Endothelial cell of umbilical vein (primary cell): ENCODE data around the gene VSIG1. TPM values are rescaled to one million over a fixed set of nuclear protein-coding genes. Genes with fewer than 3 reads are reported as not detected.

ENCODE experiments used
- BruUV-seq: library from RNA; stranded (reverse); fragments of 400-500 nt; replicated peaks from 2 replicates; lab custom pipeline; 2021; lab: Mats Ljungman, UMichigan
- CTCF ChIA-PET: fragments of 300-600, 350-600 bp; sonication (Branson Sonifier 250); formaldehyde crosslinking; loops from one replicate; lab custom pipeline; 2021; ENCODE audit warnings: antibody characterized with exemption, inconsistent platforms; lab: Charles Lee
- POLR2A ChIA-PET: fragments of 300-600, 350-600 bp; sonication (Branson Sonifier 250); formaldehyde crosslinking; loops from one replicate; lab custom pipeline; 2021; ENCODE audit warnings: antibody characterized with exemption, inconsistent platforms; lab: Charles Lee
- DNase-seq: peaks from one replicate; pipeline ENCODE4 v3.0.0-alpha.2; 2011; ENCODE audit warnings: low read depth, low spot score
- FAIRE-seq: peaks from 2 replicates; lab custom pipeline; 2011; peaks lifted over from hg19 to GRCh38; lab: Jason Lieb, UNC
- H2AFZ ChIP-seq: 2 replicates; pipeline ENCODE4 v1.6.0; 2012; ENCODE audit warnings: low read depth, low read length, control low read depth, inconsistent platforms
- H3K27ac ChIP-seq: 2 replicates; pipeline ENCODE4 v1.5.1; 2011; ENCODE audit warnings: low read depth, mild to moderate bottlenecking, control low read depth, low read length, moderate library complexity; ENCODE audit not compliant: insufficient read depth
- H3K27me3 ChIP-seq, 2 experiments: 2 replicates each; pipeline versions ENCODE4 v1.6.0 to v1.6.1; 2011; ENCODE audit warnings: low read length in 2 of 2, mixed read lengths in 1 of 2; ENCODE audit not compliant: control insufficient read depth in 2 of 2, insufficient read depth in 2 of 2
- H3K36me3 ChIP-seq, 2 experiments: 2 replicates in 1 of 2; 3 replicates in 1 of 2; pipeline ENCODE4 v1.5.1; 2011; ENCODE audit warnings: low read length in 2 of 2, mild to moderate bottlenecking in 1 of 2, moderate library complexity in 1 of 2; ENCODE audit not compliant: control insufficient read depth in 2 of 2, insufficient read depth in 2 of 2; ENCODE audit errors: extremely low read depth in 1 of 2
- H3K4me1 ChIP-seq: 3 replicates; pipeline ENCODE4 v1.5.1; 2011; ENCODE audit warnings: mild to moderate bottlenecking, low read length; ENCODE audit not compliant: control insufficient read depth, insufficient read depth; ENCODE audit errors: extremely low read depth
- H3K4me2 ChIP-seq: 2 replicates; pipeline ENCODE4 v1.6.1; 2011; ENCODE audit warnings: low read length, control low read depth, mixed read lengths; ENCODE audit not compliant: insufficient read depth
- H3K4me3 ChIP-seq, 3 experiments: fragments of 200-600 bp in 1 of 3; sonication (generic), shearing (Covaris generic) in 1 of 3; replicated peaks in 1 of 3; 2 replicates each; pipeline ENCODE4 v1.5.1; 2011 to 2016; ENCODE audit warnings: control low read depth in 3 of 3, low read length in 3 of 3, mild to moderate bottlenecking in 2 of 3, inconsistent platforms in 1 of 3, low read depth in 1 of 3, moderate library complexity in 1 of 3; ENCODE audit not compliant: insufficient read depth in 1 of 3
- H3K79me2 ChIP-seq: 2 replicates; pipeline ENCODE4 v1.6.0; 2012; ENCODE audit warnings: low read length, inconsistent platforms; ENCODE audit not compliant: control insufficient read depth, insufficient read depth
- H3K9ac ChIP-seq: replicated peaks from 2 replicates; pipeline ENCODE3; 2011; ENCODE audit warnings: low read length, control low read depth; ENCODE audit not compliant: insufficient read depth; ENCODE audit errors: extremely low read depth
- H3K9me1 ChIP-seq: replicated peaks from 3 replicates; pipeline ENCODE4 v1.6.0; 2011; ENCODE audit warnings: mild to moderate bottlenecking, low read length; ENCODE audit not compliant: control insufficient read depth, insufficient read depth; ENCODE audit errors: extremely low read depth
- H3K9me3 ChIP-seq: replicated peaks from 2 replicates; pipeline ENCODE4 v1.5.1; 2012; ENCODE audit warnings: low read length, inconsistent platforms; ENCODE audit not compliant: control insufficient read depth, insufficient read depth
- H4K20me1 ChIP-seq: replicated peaks from 2 replicates; pipeline ENCODE3; 2011; ENCODE audit warnings: mild to moderate bottlenecking, low read length; ENCODE audit not compliant: control insufficient read depth, insufficient read depth; ENCODE audit errors: extremely low read depth
- CTCF ChIP-seq, 2 donors: IDR thresholded peaks; 1 replicate in 1 of 2; 2 replicates in 1 of 2; pipeline ENCODE4 v1.5.1; 2011; ENCODE audit warnings: low read length in 2 of 2, mild to moderate bottlenecking in 2 of 2, moderate library complexity in 2 of 2, control low read depth in 1 of 2, inconsistent platforms in 1 of 2, low read depth in 1 of 2; ENCODE audit not compliant: insufficient read depth in 1 of 2; ENCODE audit errors: extremely low read depth in 1 of 2
- EZH2 ChIP-seq: IDR thresholded peaks from 2 replicates; pipeline ENCODE4 v1.6.1; 2012; ENCODE audit warnings: borderline replicate concordance, low read depth, mild to moderate bottlenecking, moderate library complexity, low read length, inconsistent platforms; ENCODE audit not compliant: severe bottlenecking
- FOS ChIP-seq: IDR thresholded peaks from 2 replicates; pipeline ENCODE4 v1.6.1; 2011; ENCODE audit warnings: mild to moderate bottlenecking, low read length, moderate library complexity, borderline replicate concordance; ENCODE audit not compliant: insufficient read depth
- GATA2 ChIP-seq: IDR thresholded peaks from 2 replicates; pipeline ENCODE4 v1.7.0; 2011; ENCODE audit warnings: low read depth, mild to moderate bottlenecking, moderate library complexity, mixed read lengths, low read length; ENCODE audit not compliant: insufficient read length, insufficient read depth
- JUN ChIP-seq: IDR thresholded peaks from 2 replicates; pipeline ENCODE4 v1.6.1; 2011; ENCODE audit warnings: borderline replicate concordance, low read depth; ENCODE audit not compliant: insufficient read length, insufficient read depth
- MAX ChIP-seq: IDR thresholded peaks from 2 replicates; pipeline ENCODE4 v1.6.1; 2011; ENCODE audit not compliant: insufficient read depth, insufficient read length
- MYC ChIP-seq: IDR thresholded peaks from one replicate; pipeline ENCODE4 v1.6.1; 2011; ENCODE audit warnings: mild to moderate bottlenecking, low read depth, low read length
- POLR2A ChIP-seq: IDR thresholded peaks from 2 replicates; pipeline ENCODE4 v1.6.1; 2012; ENCODE audit warnings: low read depth, mild to moderate bottlenecking, control low read depth, low read length
- POLR2AphosphoS5 ChIP-seq: IDR thresholded peaks from 2 replicates; pipeline ENCODE4 v1.6.1; 2012; ENCODE audit warnings: low read depth, mild to moderate bottlenecking, control low read depth, low read length, moderate library complexity; ENCODE audit not compliant: insufficient read depth
- dilution Hi-C: fragments of 300-500 bp; cut with MboI; formaldehyde crosslinking; loops from one replicate; pipeline ENCODE4 v1.15.0; 2019; ENCODE audit warnings: low sequenced_read_pairs; ENCODE audit not compliant: extremely low pct_ligation_motif_present
- intact Hi-C: fragments of 100-400 bp; cut with micrococcal nuclease; formaldehyde crosslinking; loops from one replicate; pipeline ENCODE4 v1.10.0; 2022
- polyA plus RNA-seq, 4 experiments: library from polyadenylated mRNA; depleted of rRNA in 3 of 4; stranded (reverse) in 3 of 4; unstranded in 1 of 4; fragments of >200 nt; gene quantifications; 2 replicates each; pipeline versions ENCODE4 v1.2.1 to v1.2.3, GENCODE V29; 2011 to 2012; ENCODE audit warnings: missing spikeins in 1 of 4
- total RNA-seq: library from RNA; stranded (reverse); gene quantifications from 2 replicates; pipeline ENCODE4 v1.2.3, GENCODE V29; 2021

The VSIG1 gene
- total and polyA plus RNA-seq, 2 donors (not counting 3 experiments of a cell fraction or from before 2014, with no cell fraction given), result 1.5 to 2.1 TPM

GRCh38 chrX:108091878-108092291, 47.0 kb downstream of the VSIG1 start:
- CTCF ChIA-PET, result interaction anchor here (1.0 to 5.7 kb wide), 4 partner anchors 28 to 47 kb away, joined by 3 to 38 read pairs (median 6); no protein-coding TSS in a partner anchor
- POLR2A ChIA-PET, result interaction anchor here (1.8 kb wide), 1 partner anchor 40 kb away, joined by 17 read pairs; no protein-coding TSS in a partner anchor

GRCh38 chrX:108097380-108097779, 52.5 kb downstream of the VSIG1 start:
- no peak overlapping the region for H2AFZ ChIP-seq
- peak; percentile 31 for DNase-seq
- dilution Hi-C loops, result no loop called here
- no peaks in the 10 kb centered on the region for H3K9me1 ChIP-seq
- H3K79me2 ChIP-seq, result peaks cover 74% of the 10 kb centered on the region
- FAIRE-seq, result no peak
- H3K27me3 ChIP-seq, result no peaks in the 10 kb centered on the region
- peaks cover 18% of the 10 kb centered on the region for H3K4me1 ChIP-seq
- no peak for TF ChIP-seq POLR2A
- peak; percentile 55 for TF ChIP-seq JUN
- no peak for TF ChIP-seq MYC
- no peak for TF ChIP-seq POLR2AphosphoS5
- TF ChIP-seq EZH2, result no peak
- no peak for TF ChIP-seq CTCF (IDR thresholded peaks at IDR 0.05; ENCODE audit: extremely low read depth in 1 of 2, insufficient read depth in 1 of 2, low read depth in 1 of 2, low read length in 2 of 2)
- TF ChIP-seq GATA2, result no peak
- peak; percentile 74 for TF ChIP-seq FOS
- TF ChIP-seq MAX, result no peak
- H3K4me2 ChIP-seq, result peak overlapping the region; percentile 40
- H3K36me3 ChIP-seq, result no peaks in the 10 kb centered on the region
- no TSS peak for BruUV-seq
- no peak overlapping the region for H3K27ac ChIP-seq
- ChIA-PET POLR2A (no interaction called here), CTCF (interaction anchor here (1.6 kb wide), 1 partner anchor 42 kb away, joined by 4 read pairs; no protein-coding TSS in a partner anchor)
- H3K9me3 ChIP-seq, result no peaks in the 10 kb centered on the region
- H4K20me1 ChIP-seq, result no peaks in the 10 kb centered on the region
- no peak overlapping the region for H3K9ac ChIP-seq
- no peak overlapping the region for H3K4me3 ChIP-seq
- intact Hi-C loops, result no loop called here

More at GRCh38 chrX:108091878-108092291, 47.0 kb downstream of the VSIG1 start:
- peak overlapping the region; percentile 65 to 82 (median 68) for H3K4me3 ChIP-seq
- H2AFZ ChIP-seq, result peak overlapping the region; percentile 55
- peak overlapping the region; percentile 100 for H3K9ac ChIP-seq
- intact Hi-C loops (loop anchor here (1.0 kb wide), 3 partner anchors 39 to 70 kb away; no protein-coding TSS in a partner anchor), dilution Hi-C loops (no loop called here)
- no peaks in the 10 kb centered on the region for H3K27me3 ChIP-seq
- H3K9me1 ChIP-seq, result no peaks in the 10 kb centered on the region
- FAIRE-seq, result no peak
- H3K4me1 ChIP-seq, result peaks cover 18% of the 10 kb centered on the region
- peaks cover 69% of the 10 kb centered on the region for H3K79me2 ChIP-seq
- H4K20me1 ChIP-seq, result no peaks in the 10 kb centered on the region
- BruUV-seq, result TSS peak; percentile 44
- H3K4me2 ChIP-seq, result peak overlapping the region; percentile 78
- no peak for DNase-seq
- H3K36me3 ChIP-seq, result no peaks in the 10 kb centered on the region
- no peak for TF ChIP-seq GATA2
- peak overlapping the region; percentile 98 for H3K27ac ChIP-seq
- H3K9me3 ChIP-seq, result no peaks in the 10 kb centered on the region
